Measurements from ENCODE around the gene PIP4K2B.

The PIP4K2B gene

DNA sequence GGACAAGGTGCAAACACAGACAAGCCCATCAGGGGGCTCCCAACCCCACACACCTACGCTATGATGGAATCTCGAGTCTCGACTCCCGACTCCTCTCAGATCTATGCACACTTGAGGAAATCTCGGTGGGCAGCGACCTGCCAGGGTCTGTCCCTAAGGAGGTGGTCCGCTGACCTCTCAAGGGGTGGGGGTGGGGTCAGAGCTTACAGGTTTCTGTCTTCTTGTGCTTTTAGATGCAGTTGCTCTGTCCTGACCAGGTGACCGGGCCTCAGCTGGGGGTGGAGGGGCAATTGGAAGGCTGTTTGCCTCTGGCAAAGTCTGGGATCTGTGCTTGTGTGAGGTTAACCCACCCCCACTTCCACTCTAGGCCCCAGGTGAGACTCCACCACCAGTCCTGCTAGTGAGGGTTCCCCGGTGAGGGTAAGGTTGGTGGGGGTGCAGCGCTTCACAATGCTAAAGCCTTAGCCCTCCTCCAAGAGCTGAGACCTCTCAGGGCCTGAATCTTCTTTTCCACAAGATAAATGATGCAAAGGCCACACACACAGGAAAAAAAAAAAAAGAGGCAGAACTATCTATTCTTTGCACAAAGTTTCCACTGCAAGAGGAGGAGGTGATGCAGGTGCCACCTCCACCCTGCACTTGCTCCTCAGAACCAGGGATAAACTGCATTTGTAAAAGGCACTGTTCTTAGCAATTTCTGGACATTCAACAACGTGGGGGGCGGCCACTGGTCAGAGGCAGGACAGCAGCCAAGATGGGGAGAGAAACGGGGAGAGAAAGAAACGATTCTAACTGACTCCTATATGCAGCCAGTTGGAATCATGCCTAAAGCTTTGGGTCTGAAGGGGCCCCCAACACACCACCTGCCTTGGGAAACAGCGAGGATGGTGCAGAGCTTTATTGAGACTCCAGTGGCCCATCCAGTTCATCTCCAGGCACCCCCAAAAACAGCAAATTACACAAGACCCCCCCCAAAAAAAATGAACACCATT is 65.1 kb downstream of the PIP4K2B start:
- H3K4me3 ChIP-seq (ENCODE audit: insufficient read depth in 1 of 2, low read depth in 1 of 2, low read length in 2 of 2): no peak overlapping the region
- peaks cover 71 to 73% of the 10 kb centered on the region in 2 experiments for H3K36me3 ChIP-seq (ENCODE audit: control insufficient read depth in 1 of 2, insufficient read depth in 2 of 2, low read depth in 1 of 2, low read length in 2 of 2)
- no peak overlapping the region for H2AFZ ChIP-seq (ENCODE audit: low read depth, low read length)
- no peak overlapping the region for H3K18ac ChIP-seq (ENCODE audit: low read depth in 1 of 2, low read length in 2 of 2)
- H3K9me3 ChIP-seq (ENCODE audit: control insufficient read depth, low read length): no peaks in the 10 kb centered on the region
- no peak overlapping the region for H3K14ac ChIP-seq (ENCODE audit: low read length in 2 of 2)
- no peak overlapping the region for H2BK15ac ChIP-seq (ENCODE audit: low read depth, poor library complexity, severe bottlenecking)
- DNase-seq: no peak
- H4K8ac ChIP-seq (ENCODE audit: low read length): no peak overlapping the region
- H3K4me2 ChIP-seq (ENCODE audit: low read length, poor library complexity, severe bottlenecking): no peak overlapping the region
- H3K27ac ChIP-seq (ENCODE audit: low read length, poor library complexity, severe bottlenecking): no peak overlapping the region
- H2BK120ac ChIP-seq (ENCODE audit: low read depth, low read length): no peak overlapping the region
- H4K91ac ChIP-seq (ENCODE audit: low read length): no peak overlapping the region
- no peak overlapping the region for H3K4ac ChIP-seq (ENCODE audit: low read depth in 1 of 2, low read length in 2 of 2)
- no peak overlapping the region for H3K23ac ChIP-seq (ENCODE audit: low read length in 2 of 2)
- no peaks in the 10 kb centered on the region for H3K27me3 ChIP-seq (ENCODE audit: control insufficient read depth in 1 of 2, insufficient read depth in 1 of 2, low read length in 2 of 2)
- no peak overlapping the region for H2AK5ac ChIP-seq (ENCODE audit: low read length, severe bottlenecking)
- peaks cover 29% of the 10 kb centered on the region for H3K79me1 ChIP-seq (replicated peaks; ENCODE audit: low read length, poor library complexity, severe bottlenecking)
- no peak overlapping the region for H2BK12ac ChIP-seq (ENCODE audit: low read length in 2 of 2)
- H2BK5ac ChIP-seq (ENCODE audit: low read depth, low read length, poor library complexity, severe bottlenecking): no peak overlapping the region
- WGBS: 82% methylated on average over 13 of the region's 15 CpGs
- no peak overlapping the region for H3K9ac ChIP-seq (ENCODE audit: low read length)
- peaks cover 29% of the 10 kb centered on the region for H3K4me1 ChIP-seq (ENCODE audit: control insufficient read depth, insufficient read depth, low read depth, low read length)

DNA sequence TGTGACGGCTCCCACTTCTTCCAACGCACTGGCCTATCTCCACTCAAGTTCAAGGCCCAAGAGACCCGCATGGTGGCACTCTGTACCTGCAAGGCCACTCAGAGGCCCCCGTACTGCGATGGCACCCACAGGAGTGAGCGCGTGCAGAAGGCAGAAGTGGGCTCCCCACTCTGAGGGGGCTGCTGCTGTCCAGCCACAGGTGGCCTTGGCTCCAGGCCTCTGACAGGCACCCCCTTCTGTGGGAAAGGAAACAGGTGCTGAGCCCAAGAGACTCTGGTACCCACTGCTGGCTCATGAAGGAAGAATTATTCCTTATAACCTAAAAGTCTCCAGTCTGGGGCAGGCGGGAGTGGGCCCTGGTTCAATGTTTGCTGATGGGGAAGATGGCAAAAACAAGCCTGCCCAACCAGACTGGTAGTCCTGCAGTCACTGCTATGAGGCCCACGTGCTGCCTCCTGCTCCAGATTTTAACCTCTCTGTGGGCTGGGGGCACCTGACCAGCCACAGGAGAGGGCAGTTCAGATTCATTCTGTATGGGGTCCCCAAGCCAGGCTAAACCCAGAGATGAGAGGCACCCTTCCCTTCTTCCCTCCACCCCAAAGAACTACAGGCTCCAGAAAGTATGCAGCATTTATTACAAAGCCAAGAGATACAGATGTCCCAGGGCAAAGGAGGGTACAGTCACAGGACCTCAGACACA is 65.9 kb downstream of the PIP4K2B start:
- H3K4ac ChIP-seq (ENCODE audit: low read depth in 1 of 2, low read length in 2 of 2): no peak overlapping the region
- H4K91ac ChIP-seq (ENCODE audit: low read length): no peak overlapping the region
- H3K79me1 ChIP-seq (replicated peaks; ENCODE audit: low read length, poor library complexity, severe bottlenecking): peaks cover 22% of the 10 kb centered on the region
- DNase-seq: no peak
- H4K8ac ChIP-seq (ENCODE audit: low read length): no peak overlapping the region
- no peak overlapping the region for H3K27ac ChIP-seq (ENCODE audit: low read length, poor library complexity, severe bottlenecking)
- WGBS: 94% methylated on average over 9 of the region's 9 CpGs
- H3K18ac ChIP-seq (ENCODE audit: low read depth in 1 of 2, low read length in 2 of 2): no peak overlapping the region
- H3K14ac ChIP-seq (ENCODE audit: low read length in 2 of 2): no peak overlapping the region
- H3K36me3 ChIP-seq (ENCODE audit: control insufficient read depth in 1 of 2, insufficient read depth in 2 of 2, low read depth in 1 of 2, low read length in 2 of 2): peaks cover 62 to 65% of the 10 kb centered on the region in 2 experiments
- no peak overlapping the region for H3K4me3 ChIP-seq (ENCODE audit: insufficient read depth in 1 of 2, low read depth in 1 of 2, low read length in 2 of 2)
- H2AK5ac ChIP-seq (ENCODE audit: low read length, severe bottlenecking): no peak overlapping the region
- H3K9me3 ChIP-seq (ENCODE audit: control insufficient read depth, low read length): no peaks in the 10 kb centered on the region
- no peak overlapping the region for H3K4me2 ChIP-seq (ENCODE audit: low read length, poor library complexity, severe bottlenecking)
- H2BK15ac ChIP-seq (ENCODE audit: low read depth, poor library complexity, severe bottlenecking): no peak overlapping the region
- no peaks in the 10 kb centered on the region for H3K27me3 ChIP-seq (ENCODE audit: control insufficient read depth in 1 of 2, insufficient read depth in 1 of 2, low read length in 2 of 2)
- no peak overlapping the region for H2BK120ac ChIP-seq (ENCODE audit: low read depth, low read length)
- H3K23ac ChIP-seq (ENCODE audit: low read length in 2 of 2): no peak overlapping the region
- no peak overlapping the region for H2AFZ ChIP-seq (ENCODE audit: low read depth, low read length)
- H2BK5ac ChIP-seq (ENCODE audit: low read depth, low read length, poor library complexity, severe bottlenecking): no peak overlapping the region
- no peak overlapping the region for H2BK12ac ChIP-seq (ENCODE audit: low read length in 2 of 2)
- H3K4me1 ChIP-seq (ENCODE audit: control insufficient read depth, insufficient read depth, low read depth, low read length): peaks cover 31% of the 10 kb centered on the region
- H3K9ac ChIP-seq (ENCODE audit: low read length): no peak overlapping the region

DNA sequence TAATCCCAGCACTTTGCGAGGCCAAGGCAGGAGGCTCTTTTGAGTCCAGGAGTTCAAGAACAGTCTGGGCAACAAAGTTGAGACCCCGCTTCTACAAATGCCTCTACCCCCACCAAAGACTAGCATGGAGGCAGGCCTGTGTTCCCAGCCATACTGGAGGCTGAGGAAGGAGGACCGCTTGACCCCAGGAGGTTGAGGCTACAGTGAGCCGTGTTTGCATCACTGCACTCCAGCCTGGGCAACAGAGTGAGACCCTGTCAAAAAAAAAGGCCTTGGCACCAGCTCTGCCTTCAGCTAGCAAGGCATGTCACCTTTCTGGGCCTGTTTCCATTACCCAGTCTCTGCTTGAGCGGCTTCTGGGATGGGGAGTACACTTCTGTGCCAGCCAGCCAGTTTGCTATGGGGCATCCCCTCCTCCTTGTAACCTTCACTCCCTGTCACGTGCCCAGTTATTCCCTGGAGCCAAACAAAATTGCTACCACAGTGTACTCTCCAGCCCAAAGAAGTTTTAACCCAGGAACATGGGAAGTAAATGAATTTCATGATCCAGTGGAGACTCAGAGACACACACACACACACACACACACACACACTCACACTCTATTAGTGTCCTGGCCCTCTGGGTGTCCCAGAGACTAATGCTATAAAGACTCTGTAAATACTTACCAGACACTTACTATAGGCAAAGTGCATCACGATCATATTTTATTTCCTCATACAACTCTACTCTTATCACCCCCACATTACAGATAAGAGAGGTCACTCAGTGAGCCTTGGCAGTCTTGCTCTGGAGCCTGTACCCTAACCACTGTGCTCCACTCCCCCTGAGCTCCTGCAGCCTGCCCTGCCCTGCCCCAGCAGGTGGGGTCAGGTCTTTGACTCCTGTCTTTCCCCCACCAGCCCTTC is 66.7 kb downstream of the PIP4K2B start:
- H2AK5ac ChIP-seq (ENCODE audit: low read length, severe bottlenecking): no peak overlapping the region
- no peak overlapping the region for H2AFZ ChIP-seq (ENCODE audit: low read depth, low read length)
- no peak overlapping the region for H3K9ac ChIP-seq (ENCODE audit: low read length)
- peaks cover 57 to 61% of the 10 kb centered on the region in 2 experiments for H3K36me3 ChIP-seq (ENCODE audit: control insufficient read depth in 1 of 2, insufficient read depth in 2 of 2, low read depth in 1 of 2, low read length in 2 of 2)
- H3K4me2 ChIP-seq (ENCODE audit: low read length, poor library complexity, severe bottlenecking): no peak overlapping the region
- no peak overlapping the region for H4K8ac ChIP-seq (ENCODE audit: low read length)
- H2BK120ac ChIP-seq (ENCODE audit: low read depth, low read length): no peak overlapping the region
- H3K4ac ChIP-seq (ENCODE audit: low read depth in 1 of 2, low read length in 2 of 2): no peak overlapping the region
- H2BK12ac ChIP-seq (ENCODE audit: low read length in 2 of 2): no peak overlapping the region
- peaks cover 31% of the 10 kb centered on the region for H3K4me1 ChIP-seq (ENCODE audit: control insufficient read depth, insufficient read depth, low read depth, low read length)
- WGBS: 97% methylated on average over 7 of the region's 7 CpGs
- no peak overlapping the region for H3K18ac ChIP-seq (ENCODE audit: low read depth in 1 of 2, low read length in 2 of 2)
- peaks cover 18% of the 10 kb centered on the region for H3K79me1 ChIP-seq (replicated peaks; ENCODE audit: low read length, poor library complexity, severe bottlenecking)
- no peak overlapping the region for H4K91ac ChIP-seq (ENCODE audit: low read length)
- no peak overlapping the region for H3K14ac ChIP-seq (ENCODE audit: low read length in 2 of 2)
- no peaks in the 10 kb centered on the region for H3K27me3 ChIP-seq (ENCODE audit: control insufficient read depth in 1 of 2, insufficient read depth in 1 of 2, low read length in 2 of 2)
- H2BK15ac ChIP-seq (ENCODE audit: low read depth, poor library complexity, severe bottlenecking): no peak overlapping the region
- H3K23ac ChIP-seq (ENCODE audit: low read length in 2 of 2): no peak overlapping the region
- no peak for DNase-seq
- no peaks in the 10 kb centered on the region for H3K9me3 ChIP-seq (ENCODE audit: control insufficient read depth, low read length)
- H2BK5ac ChIP-seq (ENCODE audit: low read depth, low read length, poor library complexity, severe bottlenecking): no peak overlapping the region
- H3K4me3 ChIP-seq (ENCODE audit: insufficient read depth in 1 of 2, low read depth in 1 of 2, low read length in 2 of 2): no peak overlapping the region
- no peak overlapping the region for H3K27ac ChIP-seq (ENCODE audit: low read length, poor library complexity, severe bottlenecking)

Measured in mesenchymal stem cell (in vitro differentiated cells and primary cell).